ACC112 (cell line): ENCODE measurements around the gene CXCL9.

Experiments
- H2AFZ ChIP-seq: fragments of 200-600 bp; sonication (generic); one replicate; pipeline ENCODE4 v1.6.0; 2017; ENCODE audit warnings: antibody characterized with exemption, low read length; ENCODE audit not compliant: unreplicated experiment
- H3K27ac ChIP-seq: fragments of 200-600 bp; sonication (generic); 2 replicates; pipeline ENCODE4 v1.5.1; 2014; ENCODE audit warnings: low read depth, mild to moderate bottlenecking, antibody characterized with exemption, low read length, moderate library complexity
- H3K27me3 ChIP-seq: fragments of 200-600 bp; sonication (generic); 2 replicates; pipeline ENCODE4 v1.6.1; 2014; ENCODE audit warnings: mild to moderate bottlenecking, antibody characterized with exemption, low read length, moderate library complexity, mixed read lengths; ENCODE audit not compliant: insufficient read depth
- H3K36me3 ChIP-seq: fragments of 200-600 bp; sonication (generic); 2 replicates; pipeline ENCODE4 v1.6.1; 2016; ENCODE audit warnings: mild to moderate bottlenecking, antibody characterized with exemption, low read length, moderate library complexity, mixed read lengths; ENCODE audit not compliant: insufficient read depth
- H3K4me1 ChIP-seq: fragments of 200-600 bp; sonication (generic); one replicate; pipeline ENCODE4 v1.6.1; 2016; ENCODE audit warnings: low read length, mixed read lengths; ENCODE audit not compliant: insufficient read depth, unreplicated experiment, control insufficient read depth
- H3K4me3 ChIP-seq: fragments of 200-600 bp; sonication (generic); 2 replicates; pipeline ENCODE4 v1.5.1; 2014; ENCODE audit warnings: mild to moderate bottlenecking, low read depth, low read length
- H3K79me2 ChIP-seq: fragments of 200-600 bp; sonication (generic); one replicate; pipeline ENCODE4 v1.6.0; 2016; ENCODE audit warnings: low read length; ENCODE audit not compliant: control insufficient read depth, unreplicated experiment, insufficient read depth

Gene CXCL9

DNA sequence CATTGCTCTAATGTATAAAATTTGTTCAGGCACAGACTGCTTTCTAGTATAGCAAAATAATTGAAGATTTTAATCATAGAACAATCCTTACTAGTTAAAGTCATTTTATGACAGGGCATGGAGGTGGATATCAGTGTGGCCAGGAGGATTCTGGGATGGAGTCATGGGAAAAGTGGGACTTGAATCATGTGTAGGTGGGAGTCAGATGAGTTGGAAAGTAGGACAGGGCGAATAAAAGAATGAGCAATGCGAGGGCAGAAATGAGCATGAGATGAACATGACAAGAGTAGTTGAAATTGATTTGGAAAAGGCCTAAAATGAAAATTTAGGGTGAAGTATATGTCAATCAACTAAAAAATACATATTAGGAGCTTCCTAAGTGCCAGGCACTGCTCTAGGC is 9.4 kb downstream of the CXCL9 start:
- Histone ChIP-seq H3K27me3 (no peaks in the 10 kb centered on the region), H3K79me2 (no peaks in the 10 kb centered on the region), H2AFZ (no peak overlapping the region), H3K27ac (no peak overlapping the region), H3K4me3 (no peak overlapping the region), H3K36me3 (no peaks in the 10 kb centered on the region), H3K4me1 (no peaks in the 10 kb centered on the region)

DNA sequence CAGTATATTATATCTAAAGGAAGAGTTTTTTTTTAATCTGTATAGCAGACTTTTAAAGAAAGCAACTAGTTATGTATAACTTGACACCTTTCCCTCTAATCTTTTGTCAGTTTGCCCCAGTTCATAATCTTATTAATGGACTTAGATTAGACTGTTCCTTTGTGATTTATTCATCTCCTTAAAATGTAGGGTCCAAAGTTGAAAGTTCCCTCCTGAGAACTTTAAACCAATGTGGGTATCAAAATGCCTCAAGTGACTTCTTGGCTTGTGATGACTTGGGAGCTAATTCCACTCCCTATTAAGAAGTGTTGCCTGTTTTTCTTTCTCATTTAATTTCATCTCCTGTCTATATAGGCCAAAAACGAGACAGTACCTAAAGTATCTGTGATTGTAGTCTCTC is 10.2 kb downstream of the CXCL9 start:
- Histone ChIP-seq H3K36me3 (no peaks in the 10 kb centered on the region), H2AFZ (no peak overlapping the region), H3K27me3 (no peaks in the 10 kb centered on the region), H3K79me2 (no peaks in the 10 kb centered on the region), H3K4me1 (no peaks in the 10 kb centered on the region), H3K4me3 (no peak overlapping the region), H3K27ac (no peak overlapping the region)

DNA sequence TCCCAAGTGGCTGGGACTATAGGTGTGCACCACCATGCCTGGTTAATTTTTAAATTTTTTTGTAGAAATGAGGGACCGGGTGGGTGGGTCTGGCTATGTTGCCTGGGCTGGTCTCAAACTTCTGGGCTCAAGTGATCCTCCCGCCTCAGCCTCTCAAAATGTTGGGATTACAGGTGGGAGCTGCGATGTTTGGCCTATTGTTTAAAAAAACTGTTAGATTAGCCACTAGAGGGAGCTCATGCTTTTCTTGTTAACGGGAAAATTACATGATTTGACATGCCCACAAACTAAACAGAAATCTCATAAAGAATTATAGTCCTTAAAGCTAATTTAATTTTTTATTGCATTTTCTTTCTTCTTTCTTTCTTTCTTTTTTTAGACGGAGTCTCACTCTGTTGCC is 11.6 kb downstream of the CXCL9 start:
- Histone ChIP-seq H3K79me2 (peaks cover 5% of the 10 kb centered on the region), H2AFZ (no peak overlapping the region), H3K4me3 (no peak overlapping the region), H3K4me1 (no peaks in the 10 kb centered on the region), H3K27me3 (no peaks in the 10 kb centered on the region), H3K27ac (no peak overlapping the region), H3K36me3 (no peaks in the 10 kb centered on the region)

DNA sequence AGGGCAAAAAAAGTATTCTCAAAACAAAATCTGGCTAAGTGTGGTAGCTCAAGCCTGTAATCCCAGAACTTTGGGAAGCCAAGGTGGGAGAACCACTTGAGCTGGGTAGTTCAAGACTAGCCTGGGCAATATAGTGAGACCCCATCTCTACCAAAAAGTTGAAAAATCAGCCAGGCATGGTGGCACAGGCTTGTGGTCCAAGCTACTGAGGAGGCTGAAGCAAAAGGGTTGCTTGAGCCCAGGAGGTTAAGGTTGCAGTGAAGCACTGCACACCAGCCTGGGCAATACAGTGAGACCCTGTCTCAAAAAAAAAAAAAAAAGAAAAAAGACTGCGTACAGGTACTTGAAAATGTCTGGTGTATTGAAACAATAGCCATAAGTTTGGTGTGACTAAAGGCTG is 14.8 kb downstream of the CXCL9 start:
- H3K4me3 ChIP-seq = no peak overlapping the region
- no peak overlapping the region for H3K27ac ChIP-seq
- H3K79me2 ChIP-seq = peaks cover 37% of the 10 kb centered on the region
- H3K27me3 ChIP-seq = no peaks in the 10 kb centered on the region
- H3K4me1 ChIP-seq = peaks cover 9% of the 10 kb centered on the region
- no peak overlapping the region for H2AFZ ChIP-seq
- no peaks in the 10 kb centered on the region for H3K36me3 ChIP-seq

DNA sequence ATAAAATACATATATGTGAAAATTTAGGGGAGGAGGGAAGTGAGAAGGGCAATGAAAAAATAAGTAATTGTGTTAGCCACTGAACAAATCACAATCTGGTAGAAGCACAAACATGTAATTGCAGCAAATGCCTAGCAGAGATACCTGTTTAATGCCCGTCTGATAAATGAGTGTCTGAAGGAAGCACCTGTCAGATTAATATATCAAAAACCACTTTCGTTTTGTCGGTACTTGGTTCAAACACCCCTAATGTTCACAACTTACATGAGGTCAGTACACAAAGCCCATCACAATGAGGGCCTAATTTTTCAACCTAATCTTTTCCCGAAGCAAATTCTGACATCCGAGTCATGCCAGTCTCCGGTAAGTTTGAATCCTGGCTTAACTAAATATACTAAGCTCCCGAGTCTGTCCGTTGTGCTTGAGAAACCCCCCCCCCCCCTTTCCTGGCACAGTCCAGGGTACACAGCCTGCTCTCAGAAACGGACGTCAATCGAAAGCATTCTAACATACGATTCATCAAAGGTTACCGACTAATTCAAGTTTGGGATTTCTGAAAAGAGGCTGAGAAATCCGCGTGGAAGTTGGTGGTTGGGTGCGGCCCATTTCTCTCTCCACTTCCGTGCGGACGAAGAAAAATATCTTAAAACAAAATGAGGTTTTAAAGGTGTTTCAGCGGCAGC is 17.3 kb downstream of the CXCL9 start:
- Histone ChIP-seq H3K79me2 (peaks cover 60% of the 10 kb centered on the region), H3K27ac (peak overlapping the region; percentile 25), H3K4me1 (peaks cover 16% of the 10 kb centered on the region), H3K4me3 (peak overlapping the region; percentile 89), H3K36me3 (no peaks in the 10 kb centered on the region), H2AFZ (peak overlapping the region; percentile 90), H3K27me3 (no peaks in the 10 kb centered on the region)

DNA sequence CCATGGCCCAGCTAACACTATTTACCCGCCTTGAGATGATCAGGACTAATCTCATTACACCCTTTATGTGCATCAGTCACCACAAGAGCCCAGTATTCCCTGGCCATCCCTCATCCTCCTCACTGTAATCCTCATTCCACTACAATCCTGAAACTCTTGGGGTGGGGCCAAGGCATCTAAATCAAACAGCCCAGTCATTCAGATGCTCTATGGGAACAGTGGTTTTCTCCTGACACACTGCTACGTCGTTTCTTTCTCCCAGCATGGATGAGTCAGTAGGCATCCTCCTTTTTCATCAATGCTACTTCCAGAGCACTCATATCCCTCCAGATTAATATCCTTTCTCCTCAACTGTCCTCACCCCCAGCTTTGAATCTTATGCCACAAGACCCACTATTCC is 22.2 kb downstream of the CXCL9 start:
- H2AFZ ChIP-seq = no peak overlapping the region
- H3K27ac ChIP-seq = peak overlapping the region; percentile 62; the same call in 1 of the 2 replicates
- H3K27me3 ChIP-seq = no peaks in the 10 kb centered on the region
- peaks cover 7% of the 10 kb centered on the region for H3K36me3 ChIP-seq
- H3K4me3 ChIP-seq = no peak overlapping the region
- H3K79me2 ChIP-seq = peaks cover 73% of the 10 kb centered on the region
- H3K4me1 ChIP-seq = peaks cover 16% of the 10 kb centered on the region

DNA sequence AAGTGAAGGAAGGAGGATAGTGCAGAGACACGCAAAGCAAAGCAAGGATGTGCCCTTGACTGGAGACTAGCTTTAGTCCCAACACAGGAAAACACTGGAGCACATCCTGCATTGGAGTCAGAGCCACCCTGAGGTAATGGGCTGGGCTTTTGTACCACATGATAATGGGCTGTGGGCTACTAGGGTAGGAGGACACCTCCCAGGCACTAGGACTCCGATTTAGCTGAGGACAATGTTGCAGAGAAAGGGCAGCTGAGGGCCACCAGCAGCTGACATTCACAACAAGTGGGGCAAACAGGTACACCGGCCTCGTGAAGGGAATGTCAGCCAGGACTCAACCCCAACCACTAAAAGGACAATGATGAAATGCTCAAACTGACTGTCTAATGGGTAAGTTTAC is 26.7 kb downstream of the CXCL9 start:
- Histone ChIP-seq H3K36me3 (peaks cover 29% of the 10 kb centered on the region), H3K4me1 (peaks cover 3% of the 10 kb centered on the region), H3K4me3 (no peak overlapping the region), H3K79me2 (peaks cover 30% of the 10 kb centered on the region), H3K27ac (no peak overlapping the region), H2AFZ (no peak overlapping the region), H3K27me3 (no peaks in the 10 kb centered on the region)

DNA sequence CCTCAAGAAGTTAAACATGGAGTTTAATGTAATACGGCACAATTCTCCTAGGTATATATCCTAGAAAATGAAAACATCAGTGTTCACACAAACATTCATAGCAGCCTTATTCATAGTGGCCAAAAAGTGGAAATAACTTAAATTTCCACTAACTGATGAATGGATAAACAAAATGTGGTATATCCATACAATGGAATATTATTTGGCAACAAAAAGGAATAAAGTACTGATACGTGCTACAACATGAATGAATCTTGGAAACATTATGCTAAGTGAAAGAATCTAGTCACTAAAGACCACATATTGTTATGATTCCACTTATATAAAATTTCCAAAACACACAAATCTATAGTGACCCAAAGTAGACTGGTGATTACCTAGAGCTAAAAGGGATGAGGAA is 31.1 kb downstream of the CXCL9 start:
- H3K4me3 ChIP-seq = no peak overlapping the region
- no peak overlapping the region for H3K27ac ChIP-seq
- H2AFZ ChIP-seq = no peak overlapping the region
- peaks cover 45% of the 10 kb centered on the region for H3K36me3 ChIP-seq
- H3K27me3 ChIP-seq = no peaks in the 10 kb centered on the region
- H3K4me1 ChIP-seq = no peaks in the 10 kb centered on the region
- peaks cover 3% of the 10 kb centered on the region for H3K79me2 ChIP-seq

DNA sequence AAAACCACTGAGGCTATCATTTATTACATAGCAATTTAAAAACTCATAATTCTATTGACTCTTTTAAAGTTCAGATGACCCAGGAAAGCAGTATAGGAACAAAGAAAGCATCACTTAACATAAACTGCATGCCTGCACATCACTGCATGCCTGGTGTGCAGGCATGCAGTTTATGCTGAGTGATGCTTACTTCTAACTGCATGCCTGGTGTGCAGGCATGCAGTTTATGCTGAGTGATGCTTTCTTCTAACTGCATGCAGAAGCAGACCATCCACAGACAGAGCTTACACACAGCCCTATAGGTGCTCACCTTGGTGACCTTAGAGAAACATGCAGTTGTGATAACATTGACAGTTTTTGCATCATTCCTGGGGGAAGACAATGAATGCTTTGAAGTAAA is 33.5 kb downstream of the CXCL9 start:
- Histone ChIP-seq H3K4me1 (no peaks in the 10 kb centered on the region), H3K4me3 (no peak overlapping the region), H3K27me3 (no peaks in the 10 kb centered on the region), H2AFZ (no peak overlapping the region), H3K36me3 (peaks cover 63% of the 10 kb centered on the region), H3K27ac (no peak overlapping the region), H3K79me2 (peaks cover 2% of the 10 kb centered on the region)

DNA sequence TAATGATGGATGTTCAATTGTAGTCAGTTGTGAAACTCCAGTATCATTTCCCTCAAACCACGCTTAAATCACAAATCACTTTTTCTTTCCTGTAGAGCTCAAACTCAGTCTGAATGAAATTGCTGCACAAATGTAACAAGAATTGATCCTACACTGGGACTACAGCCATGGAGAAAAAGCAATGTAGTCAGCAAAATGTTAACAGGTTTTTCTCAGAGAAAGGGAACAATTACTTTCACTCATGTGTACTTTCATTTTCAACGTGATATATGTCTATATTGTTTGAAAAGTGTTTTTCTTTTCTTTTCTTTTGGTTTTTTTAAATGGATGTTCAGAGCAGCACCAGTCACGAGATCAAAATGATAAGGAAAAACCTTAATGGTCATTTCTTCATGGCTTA is 39.2 kb downstream of the CXCL9 start:
- H3K36me3 ChIP-seq = peaks cover 71% of the 10 kb centered on the region
- no peak overlapping the region for H3K27ac ChIP-seq

DNA sequence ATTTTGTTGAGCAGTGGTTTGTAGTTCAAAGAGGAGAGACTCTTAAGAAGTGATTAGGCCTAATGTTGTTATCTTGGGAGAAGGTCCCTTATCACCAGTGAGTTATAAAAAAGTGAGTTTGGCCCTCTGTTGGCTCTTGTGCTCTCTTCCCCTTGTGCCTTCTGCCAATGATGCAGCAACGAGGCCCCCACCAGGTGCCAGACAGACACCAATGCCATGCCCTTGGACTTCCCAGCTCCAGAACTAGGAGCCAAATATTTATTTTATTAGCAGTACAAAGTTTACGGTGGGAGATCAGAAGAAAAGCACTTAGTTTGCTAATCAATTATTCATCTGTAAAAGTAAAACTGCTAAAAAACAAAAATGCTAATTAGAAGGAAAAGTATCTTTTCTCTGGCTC is 43.8 kb downstream of the CXCL9 start:
- no peaks in the 10 kb centered on the region for H3K79me2 ChIP-seq
- no peak overlapping the region for H3K4me3 ChIP-seq
- no peak overlapping the region for H2AFZ ChIP-seq
- peaks cover 60% of the 10 kb centered on the region for H3K36me3 ChIP-seq
- H3K4me1 ChIP-seq = no peaks in the 10 kb centered on the region
- H3K27ac ChIP-seq = no peak overlapping the region
- no peaks in the 10 kb centered on the region for H3K27me3 ChIP-seq

More for the DNA sequence above, 39.2 kb downstream of the CXCL9 start:
- no peak overlapping the region for H2AFZ ChIP-seq
- H3K4me1 ChIP-seq = no peaks in the 10 kb centered on the region
- H3K4me3 ChIP-seq = no peak overlapping the region
- H3K79me2 ChIP-seq = no peaks in the 10 kb centered on the region
- no peaks in the 10 kb centered on the region for H3K27me3 ChIP-seq
